ENCODE measurements around the gene DENND1A. TPM values are rescaled to one million over a fixed set of nuclear protein-coding genes. Genes with fewer than 3 reads are reported as not detected.

Gene DENND1A
- total RNA-seq, 4 donors from 2014 or later: 19.2 to 26.9 (median 24.0) TPM

DNA sequence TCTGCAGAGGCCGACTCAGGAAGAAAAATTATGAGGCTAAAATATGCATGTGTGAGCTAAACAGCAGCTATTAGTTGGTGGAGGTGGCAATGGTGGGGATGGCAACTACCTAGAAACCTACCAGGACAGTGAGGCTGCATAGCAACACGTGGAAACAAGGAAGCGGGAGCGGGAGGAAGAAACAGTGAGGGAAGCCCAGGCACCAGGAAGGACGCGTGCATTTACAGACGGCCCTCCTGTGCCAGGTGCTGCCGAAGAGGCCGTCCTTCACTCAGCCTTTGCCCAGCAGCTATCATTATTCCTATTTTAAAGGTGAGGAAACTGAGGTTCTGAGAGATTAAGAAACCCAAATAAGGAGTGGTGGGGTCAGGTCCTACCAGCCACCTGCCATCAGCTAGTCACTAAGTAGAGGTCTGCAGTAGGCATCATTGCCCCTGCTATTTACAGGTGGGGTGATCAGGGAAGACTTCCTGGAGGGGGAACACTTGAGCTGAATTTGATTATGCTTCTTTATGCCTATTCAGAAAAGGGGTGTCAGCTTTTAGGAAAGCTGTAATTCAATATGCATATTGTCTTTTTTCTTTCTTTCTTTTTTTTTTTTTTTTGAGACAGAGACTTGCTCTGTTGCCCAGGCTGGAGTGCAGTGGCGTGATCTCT is 448.6 kb downstream of the DENND1A start:
- DNase-seq (ENCODE audit: extremely low spot score): no peak
- Histone ChIP-seq H3K27ac (replicated peaks in 1 of 4) (no peak overlapping the region), H3K4me3 (no peak overlapping the region), H3K27me3 (no peaks in the 10 kb centered on the region), H3K4me1 (no peaks in the 10 kb centered on the region), H3K36me3 (no peaks in the 10 kb centered on the region), H3K9me3 (no peaks in the 10 kb centered on the region)
- TF ChIP-seq POLR2A (IDR thresholded peaks at IDR 0.05; ENCODE audit: low read depth) (no peak), POLR2AphosphoS5 (IDR thresholded peaks at IDR 0.05) (no peak), EP300 (IDR thresholded peaks at IDR 0.05) (no peak)
- TF ChIP-seq, protein P1, sequence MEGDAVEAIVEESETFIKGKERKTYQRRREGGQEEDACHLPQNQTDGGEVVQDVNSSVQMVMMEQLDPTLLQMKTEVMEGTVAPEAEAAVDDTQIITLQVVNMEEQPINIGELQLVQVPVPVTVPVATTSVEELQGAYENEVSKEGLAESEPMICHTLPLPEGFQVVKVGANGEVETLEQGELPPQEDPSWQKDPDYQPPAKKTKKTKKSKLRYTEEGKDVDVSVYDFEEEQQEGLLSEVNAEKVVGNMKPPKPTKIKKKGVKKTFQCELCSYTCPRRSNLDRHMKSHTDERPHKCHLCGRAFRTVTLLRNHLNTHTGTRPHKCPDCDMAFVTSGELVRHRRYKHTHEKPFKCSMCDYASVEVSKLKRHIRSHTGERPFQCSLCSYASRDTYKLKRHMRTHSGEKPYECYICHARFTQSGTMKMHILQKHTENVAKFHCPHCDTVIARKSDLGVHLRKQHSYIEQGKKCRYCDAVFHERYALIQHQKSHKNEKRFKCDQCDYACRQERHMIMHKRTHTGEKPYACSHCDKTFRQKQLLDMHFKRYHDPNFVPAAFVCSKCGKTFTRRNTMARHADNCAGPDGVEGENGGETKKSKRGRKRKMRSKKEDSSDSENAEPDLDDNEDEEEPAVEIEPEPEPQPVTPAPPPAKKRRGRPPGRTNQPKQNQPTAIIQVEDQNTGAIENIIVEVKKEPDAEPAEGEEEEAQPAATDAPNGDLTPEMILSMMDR (IDR thresholded peaks at IDR 0.05): no peak
- intact Hi-C loops (cut with DNase I): no loop called here
- 94% methylated on average over 10 of the region's 10 CpGs for WGBS

DNA sequence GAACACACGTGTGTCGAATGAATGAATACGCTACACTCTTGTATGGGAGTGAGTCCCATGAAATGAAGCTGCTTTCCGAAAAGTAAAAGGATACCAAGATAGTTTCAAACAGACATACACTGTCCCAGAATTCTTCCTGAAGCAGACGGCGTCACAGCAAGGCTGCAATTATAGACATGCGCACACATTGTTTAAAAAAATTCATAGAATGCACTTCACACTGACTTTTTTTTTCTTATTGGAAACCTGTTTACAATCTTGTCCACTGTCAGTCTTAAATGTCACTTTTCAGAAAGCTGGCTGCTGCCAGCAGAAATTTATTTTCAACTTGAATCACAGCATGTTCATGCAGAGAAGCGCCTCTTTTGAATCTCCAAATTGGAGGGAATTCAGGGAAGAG is 449.1 kb downstream of the DENND1A start:
- WGBS: 97% methylated on average over 8 of the region's 8 CpGs
- no peaks in the 10 kb centered on the region for H3K36me3 ChIP-seq
- H3K27me3 ChIP-seq: no peaks in the 10 kb centered on the region
- H3K4me3 ChIP-seq: no peak overlapping the region
- no peak for DNase-seq (ENCODE audit: extremely low spot score)
- TF ChIP-seq POLR2AphosphoS5 (IDR thresholded peaks at IDR 0.05): no peak
- no peak for TF ChIP-seq EP300 (IDR thresholded peaks at IDR 0.05)
- TF ChIP-seq, protein P1 (IDR thresholded peaks at IDR 0.05): no peak
- no peak for TF ChIP-seq POLR2A (IDR thresholded peaks at IDR 0.05; ENCODE audit: low read depth)
- no peaks in the 10 kb centered on the region for H3K9me3 ChIP-seq
- intact Hi-C loops (cut with DNase I): no loop called here
- H3K27ac ChIP-seq (replicated peaks in 1 of 4): no peak overlapping the region
- H3K4me1 ChIP-seq: no peaks in the 10 kb centered on the region

DNA sequence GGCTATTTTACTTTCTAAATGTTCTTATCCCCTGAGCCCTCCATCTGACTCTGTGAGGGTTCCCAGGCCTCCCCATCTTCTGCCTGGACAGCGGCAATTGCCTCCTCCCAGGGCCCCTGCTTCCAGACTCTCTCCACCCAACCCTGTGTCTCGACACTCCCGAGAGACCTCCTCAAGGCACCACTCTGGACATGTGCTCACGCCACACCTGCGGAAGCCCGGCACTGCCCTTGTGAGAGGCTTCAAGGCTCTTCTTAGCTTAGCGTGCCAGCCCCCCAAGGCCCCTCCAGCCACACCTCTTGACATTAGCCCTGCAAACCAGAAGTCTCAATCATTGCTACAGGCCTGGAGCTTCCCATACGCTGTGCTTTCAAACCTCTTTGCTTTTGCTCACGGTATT is 449.8 kb downstream of the DENND1A start:
- 95% methylated on average over 9 of the region's 9 CpGs for WGBS
- H3K4me3 ChIP-seq: no peak overlapping the region
- intact Hi-C loops (cut with DNase I): no loop called here
- H3K27me3 ChIP-seq: no peaks in the 10 kb centered on the region
- no peaks in the 10 kb centered on the region for H3K36me3 ChIP-seq
- DNase-seq (ENCODE audit: extremely low spot score): no peak
- H3K4me1 ChIP-seq: no peaks in the 10 kb centered on the region
- no peaks in the 10 kb centered on the region for H3K9me3 ChIP-seq
- H3K27ac ChIP-seq (replicated peaks in 1 of 4): no peak overlapping the region
- TF ChIP-seq, protein P1 (IDR thresholded peaks at IDR 0.05): no peak
- no peak for TF ChIP-seq EP300 (IDR thresholded peaks at IDR 0.05)

DNA sequence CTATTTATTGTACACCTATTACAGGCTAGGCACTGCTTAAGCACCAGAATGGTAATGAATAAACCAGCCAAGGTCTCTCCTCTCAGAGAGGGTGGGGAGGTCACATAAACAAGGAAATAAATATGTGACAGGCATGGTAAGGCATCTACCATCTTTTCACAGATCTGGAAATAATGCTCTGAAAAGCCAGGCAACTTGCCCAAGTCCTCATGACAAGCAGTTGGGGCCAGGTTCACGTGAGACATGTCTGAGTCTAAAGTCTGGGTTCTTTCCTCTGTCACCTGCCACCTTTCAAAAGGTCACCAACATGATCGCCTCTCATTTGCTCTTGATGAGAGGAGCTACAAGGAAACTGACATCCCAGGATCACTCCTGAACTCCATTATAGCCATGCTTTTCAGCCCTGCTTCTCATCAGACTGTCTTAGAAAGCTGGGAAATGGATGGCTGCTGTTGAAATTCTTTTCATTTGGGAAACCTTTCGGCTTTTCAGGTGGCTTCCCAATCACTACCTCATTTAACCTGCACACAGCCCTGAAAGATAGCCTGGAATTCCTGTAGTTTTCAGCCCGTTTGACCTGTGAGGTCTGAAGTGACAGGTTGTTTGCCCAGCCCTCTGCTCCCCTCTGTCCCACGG is 450.8 kb downstream of the DENND1A start:
- WGBS: 73% methylated on average over 5 of the region's 5 CpGs
- intact Hi-C loops (cut with DNase I): no loop called here

More for the DNA sequence above, 450.8 kb downstream of the DENND1A start:
- Histone ChIP-seq H3K4me1 (no peaks in the 10 kb centered on the region), H3K27me3 (no peaks in the 10 kb centered on the region), H3K27ac (replicated peaks in 1 of 4) (no peak overlapping the region), H3K36me3 (no peaks in the 10 kb centered on the region), H3K9me3 (no peaks in the 10 kb centered on the region), H3K4me3 (no peak overlapping the region)
- TF ChIP-seq POLR2A (IDR thresholded peaks at IDR 0.05; ENCODE audit: low read depth) (no peak), POLR2AphosphoS5 (IDR thresholded peaks at IDR 0.05) (no peak), EP300 (IDR thresholded peaks at IDR 0.05) (no peak)
- TF ChIP-seq, protein P1 (IDR thresholded peaks at IDR 0.05): no peak
- DNase-seq (ENCODE audit: extremely low spot score): no peak
